ENCODE data around the gene SYT7.

- TF ChIP-seq CTCF (IDR thresholded peaks at IDR 0.05; ENCODE audit: low read depth, low read length) (no peak), POLR2A (IDR thresholded peaks at IDR 0.05; ENCODE audit: extremely low read depth, insufficient read length) (no peak), MAX (IDR thresholded peaks at IDR 0.05; ENCODE audit: low read depth, low read length) (no peak), MYC (IDR thresholded peaks at IDR 0.05; ENCODE audit: low read depth, low read length) (no peak)
Measured at GRCh38 chr11:61545921-61546320, 35.0 kb downstream of the SYT7 start.

All from NB4 (cell line).